Activated CD8-positive, alpha-beta T cell treated with anti-CD3 and anti-CD28 coated beads for 36 hours (primary cell): ENCODE results near the gene CYP4V2. TPM values are rescaled to one million over a fixed set of nuclear protein-coding genes. Genes with fewer than 3 reads are reported as not detected.

Source experiments
- ATAC-seq: fragments of 200-7000 bp; cut with Tn5 transposase; one replicate; pipeline ENCODE4 v1.10.0; 2021; ENCODE audit warnings: mild to moderate bottlenecking, moderate library complexity
- CTCF ChIA-PET: fragments of 350-600 bp; sonication (Branson Sonifier 250); formaldehyde crosslinking; loops from one replicate; lab custom pipeline; 2021; ENCODE audit warnings: antibody characterized with exemption; lab: Charles Lee
- POLR2A ChIA-PET: fragments of 350-600 bp; sonication (Branson Sonifier 250); formaldehyde crosslinking; loops from one replicate; lab custom pipeline; 2021; ENCODE audit warnings: antibody characterized with exemption; lab: Charles Lee
- DNase-seq: peaks from one replicate; pipeline ENCODE4 v3.0.0-alpha.2; 2020
- H3K27ac Mint-ChIP-seq: one replicate; pipeline ENCODE4 v1.8.0; 2021; ENCODE audit warnings: mild to moderate bottlenecking, mixed read lengths
- H3K27me3 Mint-ChIP-seq: one replicate; pipeline ENCODE4 v1.8.0; 2021; ENCODE audit warnings: mixed read lengths
- H3K36me3 Mint-ChIP-seq: one replicate; pipeline ENCODE4 v1.8.0; 2021; ENCODE audit warnings: low read depth, mixed read lengths
- H3K4me1 Mint-ChIP-seq: one replicate; pipeline ENCODE4 v1.8.0; 2021; ENCODE audit warnings: low read depth, mixed read lengths
- H3K4me3 Mint-ChIP-seq: one replicate; pipeline ENCODE4 v1.8.0; 2021; ENCODE audit warnings: mild to moderate bottlenecking, moderate library complexity, mixed read lengths
- H3K9me3 Mint-ChIP-seq: one replicate; pipeline ENCODE4 v1.8.0; 2021; ENCODE audit warnings: mixed read lengths
- CTCF ChIP-seq: fragments of 200-600 bp; IDR thresholded peaks from one replicate; pipeline ENCODE4 v1.8.0; 2022; ENCODE audit warnings: antibody characterized with exemption, mild to moderate bottlenecking
- intact Hi-C: fragments of 100-400 bp; cut with micrococcal nuclease; formaldehyde crosslinking; loops from one replicate; pipeline ENCODE4 v1.10.0; 2022
- total RNA-seq, 2 experiments: library from RNA; stranded (reverse); gene quantifications; one replicate each; pipeline ENCODE4 v1.2.3, GENCODE V29; 2021

The CYP4V2 gene
- total RNA-seq, 2 experiments from 2014 or later: 4.8 to 5.1 TPM

- intact Hi-C loops: no loop called here
- Mint-ChIP-seq H3K36me3 (no peaks in the 10 kb centered on the region), H3K4me3 (no peak overlapping the region), H3K27ac (no peak overlapping the region), H3K4me1 (no peaks in the 10 kb centered on the region), H3K27me3 (peaks cover 1% of the 10 kb centered on the region), H3K9me3 (no peaks in the 10 kb centered on the region)
- ChIA-PET POLR2A (no interaction called here), CTCF (interaction anchor here (1.3 kb wide), 1 partner anchor 15 kb away, joined by 4 read pairs; no protein-coding TSS in a partner anchor)
- no peak for ATAC-seq
- no peak for TF ChIP-seq CTCF
- no peak for DNase-seq
These were observed 22.6 kb upstream of the CYP4V2 start for GRCh38 chr4:186168750-186169149.

- no peaks in the 10 kb centered on the region for H3K4me1 Mint-ChIP-seq
These were observed 21.9 kb upstream of the CYP4V2 start for GRCh38 chr4:186169333-186169944.

GRCh38 chr4:186169945-186170802, 21.2 kb upstream of the CYP4V2 start:
- TF ChIP-seq CTCF: no peak
- Mint-ChIP-seq H3K4me3 (no peak overlapping the region), H3K27me3 (no peaks in the 10 kb centered on the region), H3K36me3 (no peaks in the 10 kb centered on the region), H3K9me3 (no peaks in the 10 kb centered on the region), H3K27ac (no peak overlapping the region), H3K4me1 (no peaks in the 10 kb centered on the region)
- ChIA-PET POLR2A (no interaction called here), CTCF (interaction anchor here (1.3 kb wide), 2 partner anchors 17 to 41 kb away, joined by 3 to 4 read pairs; no protein-coding TSS in a partner anchor)
- ATAC-seq (no peak), DNase-seq (no peak)
- intact Hi-C loops: no loop called here

More at GRCh38 chr4:186169333-186169944, 21.9 kb upstream of the CYP4V2 start:
- TF ChIP-seq CTCF: no peak
- Mint-ChIP-seq H3K27ac (no peak overlapping the region), H3K36me3 (no peaks in the 10 kb centered on the region), H3K27me3 (peaks cover 1% of the 10 kb centered on the region), H3K9me3 (no peaks in the 10 kb centered on the region), H3K4me3 (no peak overlapping the region)
- ATAC-seq (no peak), DNase-seq (no peak)
- intact Hi-C loops: no loop called here
- POLR2A ChIA-PET: no interaction called here
- CTCF ChIA-PET: interaction anchor here (1.3 kb wide), 1 partner anchor 16 kb away, joined by 4 read pairs; no protein-coding TSS in a partner anchor

- DNase-seq: no peak
- Mint-ChIP-seq H3K4me3 (no peak overlapping the region), H3K36me3 (no peaks in the 10 kb centered on the region), H3K27ac (no peak overlapping the region), H3K4me1 (no peaks in the 10 kb centered on the region), H3K27me3 (no peaks in the 10 kb centered on the region), H3K9me3 (no peaks in the 10 kb centered on the region)
- TF ChIP-seq CTCF: no peak
- intact Hi-C loops: no loop called here
- POLR2A ChIA-PET: no interaction called here
- CTCF ChIA-PET: interaction anchor here (1.3 kb wide), 1 partner anchor 42 kb away, joined by 3 read pairs; no protein-coding TSS in a partner anchor
- no peak for ATAC-seq
These were observed 20.4 kb upstream of the CYP4V2 start for GRCh38 chr4:186170966-186171365.

GRCh38 chr4:186172546-186172945, 18.8 kb upstream of the CYP4V2 start:
- H3K9me3 Mint-ChIP-seq: peaks cover 4% of the 10 kb centered on the region
- H3K27me3 Mint-ChIP-seq: no peaks in the 10 kb centered on the region
- no peaks in the 10 kb centered on the region for H3K4me1 Mint-ChIP-seq
- H3K27ac Mint-ChIP-seq: no peak overlapping the region
- no peak for TF ChIP-seq CTCF
- no peak overlapping the region for H3K4me3 Mint-ChIP-seq
- CTCF ChIA-PET: no interaction called here
- POLR2A ChIA-PET: no interaction called here
- intact Hi-C loops: no loop called here
- ATAC-seq (no peak), DNase-seq (no peak)
- H3K36me3 Mint-ChIP-seq: no peaks in the 10 kb centered on the region
